ENCODE measurements around the gene MYH15. TPM values are rescaled to one million over a fixed set of nuclear protein-coding genes. Genes with fewer than 3 reads are reported as not detected.

MYH15 gene
- total RNA-seq, 1 experiment from 2014 or later: not detected

DNA sequence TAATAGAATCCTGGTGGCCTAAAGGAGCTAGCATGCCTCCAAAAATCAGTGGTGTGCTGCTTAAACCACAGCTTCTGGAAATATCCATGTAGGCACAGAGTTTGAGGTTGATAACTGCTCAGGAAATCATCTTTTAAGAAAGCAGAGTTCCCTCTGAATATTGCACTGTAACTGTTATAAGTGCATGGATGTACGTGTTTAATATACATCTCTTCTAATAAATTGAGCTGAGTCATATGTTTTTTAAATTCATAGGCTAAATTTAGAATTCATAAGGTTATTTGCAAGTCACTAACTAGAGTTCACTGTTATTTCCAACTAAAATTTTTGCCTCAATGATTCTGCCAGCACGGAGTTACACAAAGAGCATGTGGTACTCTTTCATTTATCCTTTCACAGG, 68.9 kb downstream of the MYH15 start:
- in situ Hi-C loops (cut with HindIII; ENCODE audit: low pct_unique_long_range_greater_than_20kb, low sequenced_read_pairs): no loop called here
- DNase-seq (ENCODE audit: low read depth): no peak

DNA sequence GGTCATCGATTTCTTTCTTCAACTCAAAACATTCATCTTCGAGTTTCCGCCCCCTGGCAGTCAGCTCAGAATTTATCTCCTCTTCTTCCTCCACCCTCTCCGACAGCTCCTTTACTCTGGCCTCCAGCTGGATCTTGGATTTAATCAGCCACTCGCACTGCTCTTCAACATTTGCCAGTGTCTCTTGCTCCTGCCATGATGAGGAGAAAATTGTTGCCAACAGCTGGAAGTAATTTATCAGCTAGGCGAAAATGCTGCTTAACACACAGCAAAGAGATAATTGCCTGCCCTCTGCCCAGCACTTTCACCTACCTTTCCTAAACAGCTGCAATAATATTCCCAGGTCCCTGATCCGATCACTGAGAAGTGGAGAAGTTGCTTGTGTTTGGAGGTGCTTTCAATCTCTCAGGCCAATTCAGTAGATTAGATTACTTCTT, 69.3 kb downstream of the MYH15 start:
- no peak for DNase-seq (ENCODE audit: low read depth)
- in situ Hi-C loops (cut with HindIII; ENCODE audit: low pct_unique_long_range_greater_than_20kb, low sequenced_read_pairs): no loop called here

DNA sequence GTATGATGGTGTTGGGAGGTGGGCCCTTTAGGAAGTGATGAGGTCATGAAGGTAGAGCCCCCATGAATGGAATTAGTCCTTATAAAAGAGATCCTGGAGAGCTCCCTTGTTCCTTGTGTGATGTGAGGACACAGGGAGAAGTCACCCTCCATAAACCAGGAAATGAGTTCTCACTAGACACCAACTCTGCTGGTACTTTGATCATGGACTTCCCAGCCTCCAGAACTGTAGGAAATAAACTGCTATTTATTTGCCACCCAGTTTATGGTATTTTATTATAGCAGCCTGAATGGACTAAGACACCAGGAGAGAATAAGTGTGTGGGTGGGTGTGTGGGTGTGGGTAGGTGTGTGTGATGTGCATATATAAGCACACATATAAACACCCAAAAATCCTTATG, 71.9 kb downstream of the MYH15 start:
- in situ Hi-C loops (cut with HindIII; ENCODE audit: low pct_unique_long_range_greater_than_20kb, low sequenced_read_pairs): no loop called here
- DNase-seq (ENCODE audit: low read depth): no peak

DNA sequence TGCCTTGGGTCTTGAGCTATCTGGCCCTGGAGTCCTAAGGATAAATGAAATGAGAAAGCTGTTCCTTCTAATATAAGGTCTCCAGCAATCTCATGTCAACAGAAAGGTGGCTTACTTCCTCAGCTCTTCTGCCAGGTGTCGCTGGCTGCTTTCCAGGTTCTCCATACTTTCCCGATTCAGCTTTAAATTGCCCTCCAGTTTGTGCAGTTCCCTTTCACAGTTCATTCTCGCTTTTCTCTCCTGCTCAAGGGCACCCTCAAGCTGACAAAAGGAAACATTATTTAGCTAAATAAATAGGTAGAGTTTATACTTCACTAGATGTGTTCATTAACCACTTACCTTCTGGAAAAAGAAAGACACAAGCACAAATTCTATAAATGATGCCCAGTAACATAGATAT, 73.0 kb downstream of the MYH15 start:
- no peak for DNase-seq (ENCODE audit: low read depth)
- in situ Hi-C loops (cut with HindIII; ENCODE audit: low pct_unique_long_range_greater_than_20kb, low sequenced_read_pairs): no loop called here

DNA sequence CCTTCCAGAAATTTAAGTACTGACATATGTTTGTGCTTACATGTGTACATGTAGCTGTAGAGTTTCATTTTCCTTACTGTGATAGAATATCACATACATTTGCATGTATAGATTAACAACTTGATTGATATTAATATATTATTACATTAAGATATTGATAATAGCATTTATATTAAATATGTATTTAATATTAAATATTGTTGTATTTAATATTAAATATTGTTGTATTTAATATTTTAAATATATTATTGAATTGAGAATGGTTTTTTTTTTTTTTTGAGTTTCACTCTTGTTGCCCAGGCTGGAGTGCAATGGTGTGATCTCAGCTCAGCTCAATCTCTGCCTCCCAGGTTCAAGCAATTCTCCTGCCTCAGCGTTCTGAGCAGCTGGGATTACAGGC, 76.5 kb downstream of the MYH15 start:
- DNase-seq (ENCODE audit: low read depth): no peak
- in situ Hi-C loops (cut with HindIII; ENCODE audit: low pct_unique_long_range_greater_than_20kb, low sequenced_read_pairs): no loop called here

- no peak for DNase-seq (ENCODE audit: low read depth)
- in situ Hi-C loops (cut with HindIII; ENCODE audit: low pct_unique_long_range_greater_than_20kb, low sequenced_read_pairs): no loop called here
These were observed 78.0 kb downstream of the MYH15 start for GRCh38 chr3:108432431-108432830.

- in situ Hi-C loops (cut with HindIII; ENCODE audit: low pct_unique_long_range_greater_than_20kb, low sequenced_read_pairs): no loop called here
- DNase-seq (ENCODE audit: low read depth): no peak
These were observed 79.9 kb downstream of the MYH15 start for GRCh38 chr3:108430540-108430939.

- no peak for DNase-seq (ENCODE audit: low read depth)
- in situ Hi-C loops (cut with HindIII; ENCODE audit: low pct_unique_long_range_greater_than_20kb, low sequenced_read_pairs): no loop called here
These were observed 81.8 kb downstream of the MYH15 start for GRCh38 chr3:108428586-108428985.

- no peak for DNase-seq (ENCODE audit: low read depth)
These were observed 89.5 kb downstream of the MYH15 start for GRCh38 chr3:108420926-108421325.

DNA sequence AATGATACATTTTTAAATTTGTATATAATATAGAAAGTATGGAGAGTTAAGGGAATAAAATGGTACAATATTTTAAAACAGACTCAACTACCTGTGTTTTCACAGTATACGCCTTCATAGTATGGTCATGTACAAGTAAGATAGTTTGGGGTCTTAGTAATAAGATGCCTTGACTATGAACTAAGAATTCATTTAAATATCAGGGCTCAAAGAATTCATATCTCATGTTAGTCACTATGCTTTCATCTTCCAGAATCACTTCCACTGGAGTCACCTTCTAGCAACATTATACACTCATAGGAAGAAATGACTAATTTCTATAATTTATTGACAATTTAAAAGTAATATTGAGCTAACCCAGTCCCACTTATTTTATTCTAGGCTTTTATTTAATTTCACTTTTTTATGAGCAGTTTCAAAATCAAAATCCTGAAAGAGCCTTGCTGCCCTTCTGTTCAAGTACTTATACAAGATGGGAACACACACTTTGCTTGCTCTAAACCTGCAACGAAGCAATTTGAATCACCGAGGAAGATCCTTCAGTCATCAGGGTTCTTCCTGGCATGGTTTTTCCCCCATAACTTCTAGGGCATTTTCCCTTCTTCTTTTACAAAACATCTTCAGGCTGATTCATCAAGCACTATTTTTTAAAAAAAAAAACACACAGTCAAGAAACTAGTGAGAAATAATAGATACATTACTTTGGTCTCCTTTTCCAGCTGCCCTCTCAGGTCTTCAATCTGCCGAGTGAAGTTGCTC, 94.1 kb downstream of the MYH15 start:
- in situ Hi-C loops (cut with HindIII; ENCODE audit: low pct_unique_long_range_greater_than_20kb, low sequenced_read_pairs): no loop called here
- DNase-seq (ENCODE audit: low read depth): no peak

More at GRCh38 chr3:108420926-108421325, 89.5 kb downstream of the MYH15 start:
- in situ Hi-C loops (cut with HindIII; ENCODE audit: low pct_unique_long_range_greater_than_20kb, low sequenced_read_pairs): no loop called here

DNA sequence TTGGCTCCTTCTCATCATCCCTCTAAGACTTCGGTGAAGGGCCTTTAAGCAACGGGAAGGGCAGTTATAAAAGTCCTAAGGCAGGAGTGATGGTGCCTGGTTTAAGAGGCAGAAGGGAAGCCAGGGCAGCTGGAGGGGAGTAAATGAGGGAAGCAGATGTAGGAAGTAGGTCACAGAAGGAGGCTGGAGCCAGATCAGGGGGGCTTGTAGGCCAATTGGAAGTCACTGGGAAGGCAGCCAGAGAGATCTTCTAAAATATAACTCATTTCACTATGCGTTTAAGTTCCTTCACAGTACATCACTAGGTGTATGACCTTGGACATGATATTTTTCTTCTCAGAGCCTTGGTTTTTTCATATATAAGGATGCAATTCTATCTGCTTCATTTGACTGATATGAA, 94.7 kb downstream of the MYH15 start:
- DNase-seq (ENCODE audit: low read depth): no peak
- in situ Hi-C loops (cut with HindIII; ENCODE audit: low pct_unique_long_range_greater_than_20kb, low sequenced_read_pairs): no loop called here

DNA sequence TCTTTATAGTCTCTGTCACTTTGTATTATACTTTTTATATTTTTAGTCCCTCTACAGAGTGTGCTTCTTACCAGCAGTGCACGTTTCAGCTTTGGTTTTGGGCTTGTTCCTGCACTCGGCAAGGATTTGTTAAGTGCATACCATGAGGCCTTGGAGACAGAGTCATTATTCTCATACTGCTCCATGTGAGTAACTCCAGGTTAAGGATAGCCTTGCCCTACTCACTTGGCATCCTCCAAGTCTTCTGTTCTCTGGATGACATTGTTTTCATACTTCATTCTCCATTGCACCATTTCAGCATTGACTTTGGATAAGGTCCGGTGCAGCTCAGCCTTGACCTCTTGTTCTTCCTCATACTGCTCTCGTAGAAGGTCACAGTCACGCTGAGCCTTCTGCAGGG, 96.4 kb downstream of the MYH15 start:
- DNase-seq (ENCODE audit: low read depth): no peak
- in situ Hi-C loops (cut with HindIII; ENCODE audit: low pct_unique_long_range_greater_than_20kb, low sequenced_read_pairs): no loop called here

DNA sequence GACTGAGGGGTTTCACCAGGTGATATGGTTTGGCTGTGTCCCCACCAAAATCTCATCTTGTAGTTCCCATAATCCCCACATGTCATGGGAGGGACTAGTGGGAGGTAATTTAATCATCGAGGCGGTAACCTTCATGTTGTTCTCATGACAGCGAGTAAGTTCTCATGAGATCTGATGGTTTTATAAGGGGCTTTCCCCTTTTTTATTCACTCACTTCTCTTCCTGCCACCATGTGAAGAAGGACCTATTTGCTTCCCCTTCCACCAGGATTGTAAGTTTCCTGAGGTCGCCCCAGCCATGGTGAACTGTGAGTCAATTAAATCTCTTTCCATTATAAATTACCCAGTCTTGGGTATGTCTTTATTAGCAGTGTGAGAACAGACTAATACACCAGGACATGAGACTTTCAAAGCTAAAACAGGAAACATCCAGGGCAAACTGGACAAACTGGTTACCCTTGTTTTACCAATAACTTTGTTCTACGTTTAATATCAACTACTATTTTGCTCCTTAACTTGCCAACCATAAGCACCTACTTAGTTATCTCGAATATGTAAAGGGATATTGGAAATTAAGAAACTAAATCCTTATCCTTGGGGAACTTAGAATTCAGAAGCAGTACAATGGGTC, 98.2 kb downstream of the MYH15 start:
- in situ Hi-C loops (cut with HindIII; ENCODE audit: low pct_unique_long_range_greater_than_20kb, low sequenced_read_pairs): no loop called here

DNA sequence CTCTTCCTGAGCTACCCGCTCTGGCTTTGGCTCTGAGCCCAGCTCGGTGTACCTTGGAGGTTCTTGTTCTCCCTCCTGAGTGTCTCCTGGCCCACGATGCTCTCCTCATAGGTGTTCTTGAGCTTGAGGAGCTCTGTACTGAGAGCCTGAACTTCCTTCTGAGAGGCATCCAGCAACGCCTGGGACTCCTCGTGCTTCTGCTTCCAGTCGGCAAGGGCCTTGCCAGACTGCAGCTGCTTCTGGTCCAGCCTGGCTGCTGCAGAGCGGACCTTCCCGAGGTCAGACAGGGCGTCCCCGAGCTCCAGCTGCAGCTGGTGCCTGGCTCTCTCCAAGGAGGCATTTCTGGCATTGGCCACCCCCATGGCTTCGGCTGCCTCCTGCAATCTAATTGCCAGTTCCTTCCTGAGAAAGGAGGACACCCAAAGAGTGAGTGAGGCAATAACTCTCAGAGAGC, 99.8 kb downstream of the MYH15 start:
- no peak for DNase-seq (ENCODE audit: low read depth)
- in situ Hi-C loops (cut with HindIII; ENCODE audit: low pct_unique_long_range_greater_than_20kb, low sequenced_read_pairs): no loop called here

More for the DNA sequence above, 98.2 kb downstream of the MYH15 start:
- DNase-seq (ENCODE audit: low read depth): no peak

DNA sequence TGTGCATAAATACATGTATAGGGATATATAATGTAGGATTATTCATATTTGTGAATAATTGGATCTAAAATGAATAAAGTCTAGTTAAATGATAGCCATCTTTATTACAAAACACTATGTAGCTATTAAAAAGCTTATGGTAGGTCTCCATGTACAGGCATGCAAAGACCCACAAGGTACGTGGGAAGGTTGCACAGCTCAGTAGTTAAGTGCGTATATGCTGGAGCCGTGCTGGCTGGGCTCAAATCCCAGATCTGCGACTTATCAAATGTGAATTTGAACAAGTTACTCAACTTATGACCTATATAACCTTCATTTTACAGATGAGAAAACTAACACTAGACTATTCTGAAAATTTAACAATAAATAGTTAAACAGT, 100.6 kb downstream of the MYH15 start:
- in situ Hi-C loops (cut with HindIII; ENCODE audit: low pct_unique_long_range_greater_than_20kb, low sequenced_read_pairs): no loop called here

DNA sequence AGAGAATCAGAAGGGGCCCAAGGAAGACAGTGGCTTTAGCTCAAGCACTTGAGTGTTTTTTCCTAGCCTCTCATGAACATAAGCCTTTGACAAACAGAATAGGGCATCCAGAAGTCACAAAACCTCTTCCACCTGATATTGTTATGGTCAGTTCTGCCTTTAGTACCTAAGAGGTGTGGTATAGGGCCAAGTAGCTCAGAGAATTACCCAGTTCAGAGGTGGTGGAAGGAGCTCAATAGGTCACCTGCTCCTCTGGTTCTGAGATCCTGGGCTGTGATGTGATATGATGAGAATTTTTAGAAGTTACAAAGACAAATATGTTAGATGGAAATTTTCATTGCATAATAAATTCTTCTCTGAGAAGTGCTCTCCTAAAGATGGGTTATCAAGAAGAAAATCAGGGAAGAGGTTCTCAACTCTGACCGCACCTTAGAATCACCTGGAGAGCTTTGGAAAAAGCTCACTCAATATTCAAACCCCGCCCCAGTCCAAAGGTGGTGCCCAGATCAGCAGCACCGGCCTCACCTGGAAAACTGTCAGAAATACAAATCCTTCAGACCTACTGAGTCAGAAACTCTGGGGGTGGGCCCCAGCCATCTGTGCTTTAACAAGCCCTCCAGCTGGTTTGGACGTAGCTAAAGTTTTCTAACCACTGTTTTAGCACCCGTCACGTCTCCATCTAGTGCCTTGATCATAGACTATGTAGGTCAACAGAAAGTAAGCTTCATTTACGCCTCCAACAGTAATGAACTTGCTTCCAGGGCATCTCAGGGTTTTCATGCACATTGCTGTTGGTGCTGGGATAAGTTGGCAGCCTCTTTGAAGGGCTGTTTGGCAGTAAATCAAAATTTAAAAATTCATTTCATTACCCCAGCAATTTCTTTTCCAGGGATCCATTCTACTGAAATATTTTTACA, 101.3 kb downstream of the MYH15 start:
- DNase-seq (ENCODE audit: low read depth): no peak
- in situ Hi-C loops (cut with HindIII; ENCODE audit: low pct_unique_long_range_greater_than_20kb, low sequenced_read_pairs): no loop called here

More for the DNA sequence above, 100.6 kb downstream of the MYH15 start:
- no peak for DNase-seq (ENCODE audit: low read depth)

GRCh38 chr3:108407886-108408285, 102.5 kb downstream of the MYH15 start:
- DNase-seq (ENCODE audit: low read depth): no peak
- in situ Hi-C loops (cut with HindIII; ENCODE audit: low pct_unique_long_range_greater_than_20kb, low sequenced_read_pairs): no loop called here

DNA sequence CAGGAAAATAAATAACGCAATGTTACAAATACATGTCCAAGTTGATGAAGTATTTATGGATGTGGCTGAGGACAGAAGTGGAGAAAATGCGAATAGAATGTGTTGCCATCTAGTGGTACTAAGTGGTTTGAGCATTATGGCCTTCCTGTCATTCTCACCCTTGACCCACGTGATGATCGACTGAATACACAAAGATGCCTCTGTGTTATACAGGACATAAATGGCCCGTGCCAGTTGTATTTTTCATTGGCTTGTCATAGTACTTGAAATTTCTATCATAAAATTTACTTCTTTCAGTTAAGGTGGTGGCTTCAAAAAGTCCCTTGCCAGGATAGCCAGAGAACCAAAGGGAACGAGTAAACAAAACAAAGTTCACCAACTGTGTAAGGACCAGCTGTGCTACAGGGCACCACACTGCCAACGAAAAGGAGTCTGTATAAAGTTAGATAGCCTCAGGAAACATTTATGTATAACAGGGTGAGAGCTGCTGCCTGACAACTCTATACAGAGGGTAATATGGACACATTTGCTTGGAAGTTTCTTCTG, 103.7 kb downstream of the MYH15 start:
- in situ Hi-C loops (cut with HindIII; ENCODE audit: low pct_unique_long_range_greater_than_20kb, low sequenced_read_pairs): no loop called here
- DNase-seq (ENCODE audit: low read depth): peak; percentile 47

All from Caki2 (cell line).